PC-9 (cell line): ENCODE results near the gene UBE2C. TPM values are rescaled to one million over a fixed set of nuclear protein-coding genes. Genes with fewer than 3 reads are reported as not detected.

Experiments
- BruUV-seq: library from RNA; stranded (reverse); fragments of 400-500 nt; replicated peaks from 2 replicates; lab custom pipeline; 2021; lab: Mats Ljungman, UMichigan
- CTCF ChIA-PET: fragments of 300-600 bp; sonication (Branson Sonifier 250); formaldehyde crosslinking; loops from one replicate; lab custom pipeline; 2022; ENCODE audit warnings: antibody characterized with exemption; lab: Charles Lee
- POLR2A ChIA-PET: fragments of 300-600 bp; sonication (Branson Sonifier 250); formaldehyde crosslinking; loops from one replicate; lab custom pipeline; 2022; ENCODE audit warnings: antibody characterized with exemption; ENCODE audit not compliant: unreplicated experiment; lab: Charles Lee
- DNase-seq, 2 experiments: peaks; one replicate each; pipeline versions ENCODE4 v3.0.0 to v3.0.0-alpha.2; 2015 to 2022; ENCODE audit warnings: mixed read lengths in 1 of 2
- H2AFZ ChIP-seq: fragments of 200-600 bp; sonication (generic); 2 replicates; pipeline ENCODE4 v1.8.1; 2017; ENCODE audit warnings: antibody characterized with exemption
- H3F3A ChIP-seq: fragments of 200-600 bp; sonication (generic); 2 replicates; pipeline ENCODE4 v1.8.1; 2017; ENCODE audit warnings: antibody characterized with exemption, mild to moderate bottlenecking, low read depth; ENCODE audit not compliant: insufficient read depth
- H3K27ac ChIP-seq: fragments of 200-600 bp; sonication (generic); 2 replicates; pipeline ENCODE4 v1.6.1; 2016; ENCODE audit warnings: mixed run types
- H3K27me3 ChIP-seq: fragments of 200-600 bp; sonication (generic); 2 replicates; pipeline ENCODE4 v1.6.1; 2016; ENCODE audit warnings: low read depth, mixed run types; ENCODE audit not compliant: insufficient read depth
- H3K36me3 ChIP-seq: fragments of 200-600 bp; sonication (generic); 2 replicates; pipeline ENCODE4 v1.6.1; 2016; ENCODE audit warnings: low read depth, mixed run types
- H3K4me1 ChIP-seq: fragments of 200-600 bp; sonication (generic); replicated peaks from 2 replicates; pipeline ENCODE4 v1.6.1; 2016; ENCODE audit warnings: mixed run types; ENCODE audit not compliant: insufficient read depth
- H3K4me2 ChIP-seq: fragments of 200-600 bp; sonication (generic); 2 replicates; pipeline ENCODE4 v1.6.1; 2017; ENCODE audit warnings: mixed run types
- H3K4me3 ChIP-seq: fragments of 200-600 bp; sonication (generic); 2 replicates; pipeline ENCODE4 v1.6.1; 2016; ENCODE audit warnings: mixed run types
- H3K79me2 ChIP-seq: fragments of 200-600 bp; sonication (generic); 2 replicates; pipeline ENCODE4 v1.6.1; 2017; ENCODE audit warnings: low read depth, mixed run types
- H3K9me2 ChIP-seq: fragments of 200-600 bp; sonication (generic); 2 replicates; pipeline ENCODE4 v1.8.1; 2017; ENCODE audit warnings: mild to moderate bottlenecking; ENCODE audit not compliant: insufficient read depth
- H3K9me3 ChIP-seq: fragments of 200-600 bp; sonication (generic); 2 replicates; pipeline ENCODE4 v1.8.1; 2016; ENCODE audit warnings: low read depth; ENCODE audit not compliant: insufficient read depth
- H4K20me1 ChIP-seq: fragments of 200-600 bp; sonication (generic); 2 replicates; pipeline ENCODE4 v1.8.1; 2017; ENCODE audit not compliant: insufficient read depth
- EZH2 ChIP-seq: fragments of 200-600 bp; sonication (generic); IDR thresholded peaks from 2 replicates; pipeline ENCODE4 v1.8.0; 2017; ENCODE audit warnings: antibody characterized with exemption, low read depth
- intact Hi-C: fragments of 100-400 bp; cut with micrococcal nuclease; formaldehyde crosslinking; loops from one replicate; pipeline ENCODE4 v1.10.0; 2022; ENCODE audit not compliant: unreplicated experiment
- total RNA-seq: library from RNA; stranded (reverse); gene quantifications from 2 replicates; pipeline ENCODE4 v1.2.3, GENCODE V29; 2021
- TF ChIP-seq, protein P1 (sequence below): fragments of 200-600 bp; sonication (generic); conservative IDR thresholded peaks from 2 replicates; pipeline ENCODE4 v1.6.1; 2017; ENCODE audit warnings: mixed run types, antibody characterized with exemption, mild to moderate bottlenecking, moderate library complexity

Gene UBE2C
- total RNA-seq, 1 experiment from 2014 or later: 207 TPM

DNA sequence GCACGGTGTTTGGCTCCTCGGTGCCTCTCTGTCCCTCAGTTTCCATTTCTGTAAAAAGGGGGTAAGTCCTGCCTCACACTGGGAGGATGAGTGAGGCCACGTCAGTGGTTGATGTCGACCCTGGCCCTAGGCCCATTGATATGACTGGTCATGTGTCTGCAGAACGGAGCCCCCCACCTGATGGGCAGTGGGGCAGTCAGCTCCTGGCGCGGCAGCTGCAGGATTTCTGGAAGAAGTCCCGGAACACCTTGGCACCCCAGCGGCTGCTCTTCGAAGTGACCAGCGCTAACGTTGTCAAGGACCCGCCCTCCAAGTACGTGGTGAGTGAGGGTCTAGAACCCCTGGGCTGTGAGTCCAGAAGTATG, 22.3 kb downstream of the UBE2C start:
- no peaks in the 10 kb centered on the region for H3K27me3 ChIP-seq
- H3F3A ChIP-seq: peaks cover 36% of the 10 kb centered on the region
- DNase-seq: no peak
- peak overlapping the region; percentile 11 for H3K4me2 ChIP-seq
- ChIA-PET CTCF (no interaction called here), POLR2A (no interaction called here)
- TF ChIP-seq EZH2: no peak
- TF ChIP-seq, protein P1, sequence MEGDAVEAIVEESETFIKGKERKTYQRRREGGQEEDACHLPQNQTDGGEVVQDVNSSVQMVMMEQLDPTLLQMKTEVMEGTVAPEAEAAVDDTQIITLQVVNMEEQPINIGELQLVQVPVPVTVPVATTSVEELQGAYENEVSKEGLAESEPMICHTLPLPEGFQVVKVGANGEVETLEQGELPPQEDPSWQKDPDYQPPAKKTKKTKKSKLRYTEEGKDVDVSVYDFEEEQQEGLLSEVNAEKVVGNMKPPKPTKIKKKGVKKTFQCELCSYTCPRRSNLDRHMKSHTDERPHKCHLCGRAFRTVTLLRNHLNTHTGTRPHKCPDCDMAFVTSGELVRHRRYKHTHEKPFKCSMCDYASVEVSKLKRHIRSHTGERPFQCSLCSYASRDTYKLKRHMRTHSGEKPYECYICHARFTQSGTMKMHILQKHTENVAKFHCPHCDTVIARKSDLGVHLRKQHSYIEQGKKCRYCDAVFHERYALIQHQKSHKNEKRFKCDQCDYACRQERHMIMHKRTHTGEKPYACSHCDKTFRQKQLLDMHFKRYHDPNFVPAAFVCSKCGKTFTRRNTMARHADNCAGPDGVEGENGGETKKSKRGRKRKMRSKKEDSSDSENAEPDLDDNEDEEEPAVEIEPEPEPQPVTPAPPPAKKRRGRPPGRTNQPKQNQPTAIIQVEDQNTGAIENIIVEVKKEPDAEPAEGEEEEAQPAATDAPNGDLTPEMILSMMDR: no peak
- H3K9me3 ChIP-seq: no peaks in the 10 kb centered on the region
- intact Hi-C loops: no loop called here
- no peaks in the 10 kb centered on the region for H3K36me3 ChIP-seq
- no peaks in the 10 kb centered on the region for H4K20me1 ChIP-seq
- H2AFZ ChIP-seq: no peak overlapping the region
- H3K4me1 ChIP-seq: peaks cover 18% of the 10 kb centered on the region
- no peak overlapping the region; the same call in 1 of the 2 replicates for H3K4me3 ChIP-seq
- no peak overlapping the region for H3K27ac ChIP-seq
- TSS peak; percentile 29 for BruUV-seq
- no peaks in the 10 kb centered on the region for H3K9me2 ChIP-seq
- H3K79me2 ChIP-seq: no peaks in the 10 kb centered on the region

DNA sequence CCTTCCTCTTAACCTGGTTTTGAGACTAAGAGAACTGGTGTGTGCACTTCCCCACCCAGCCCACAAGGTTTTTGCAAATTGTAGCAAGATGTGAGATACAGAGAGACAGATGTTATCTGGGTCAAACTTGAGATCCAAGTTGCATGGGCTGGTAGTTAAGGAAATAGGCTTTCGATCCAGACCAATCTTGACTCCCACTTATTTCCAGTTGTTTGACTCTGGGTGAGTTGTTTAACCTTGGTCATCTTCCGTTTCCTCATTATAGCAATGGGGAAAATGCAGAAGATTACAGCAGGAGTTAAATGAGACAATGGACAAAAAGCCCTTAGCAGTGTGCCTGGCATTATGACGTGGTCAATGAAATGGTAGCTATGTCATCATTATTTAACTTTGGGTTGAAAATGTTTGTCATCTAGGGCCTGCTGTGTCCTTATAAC, 22.9 kb downstream of the UBE2C start:
- Histone ChIP-seq H3K4me2 (peak overlapping the region; percentile 11; the same call in 1 of the 2 replicates), H3K9me2 (no peaks in the 10 kb centered on the region), H4K20me1 (no peaks in the 10 kb centered on the region), H2AFZ (no peak overlapping the region), H3K9me3 (no peaks in the 10 kb centered on the region), H3K4me3 (no peak overlapping the region), H3F3A (peaks cover 35% of the 10 kb centered on the region), H3K36me3 (no peaks in the 10 kb centered on the region), H3K79me2 (no peaks in the 10 kb centered on the region), H3K4me1 (peaks cover 18% of the 10 kb centered on the region), H3K27me3 (no peaks in the 10 kb centered on the region), H3K27ac (no peak overlapping the region)
- BruUV-seq: no TSS peak
- CTCF ChIA-PET: no interaction called here
- intact Hi-C loops: no loop called here
- DNase-seq: no peak
- TF ChIP-seq EZH2: no peak
- TF ChIP-seq, protein P1: no peak
- POLR2A ChIA-PET: interaction anchor here (0.5 to 0.6 kb wide), 3 partner anchors 16 to 876 kb away, joined by 3 to 8 read pairs (median 4); partner anchors contain the start of gene ZSWIM1

DNA sequence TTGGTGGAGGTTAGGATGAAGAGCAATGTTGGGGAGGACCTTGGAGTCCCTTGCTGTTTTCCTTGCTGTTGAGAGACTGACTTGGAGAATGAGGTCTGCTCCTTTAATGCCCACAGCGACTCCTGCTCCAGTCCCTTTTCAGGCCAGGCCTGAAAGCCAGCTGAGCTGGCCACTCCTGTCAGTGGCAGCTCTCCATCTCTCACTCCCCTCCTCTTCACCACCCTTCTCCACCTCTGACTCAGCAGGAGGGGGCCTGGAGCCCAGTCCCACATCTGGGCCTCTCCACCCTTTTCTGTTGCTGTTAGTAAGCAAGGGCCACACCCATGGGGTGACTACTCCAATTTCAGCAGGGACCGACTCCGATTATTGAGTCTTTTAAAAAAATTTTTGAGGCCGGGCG, 23.4 kb downstream of the UBE2C start:
- Histone ChIP-seq H4K20me1 (no peaks in the 10 kb centered on the region), H2AFZ (no peak overlapping the region), H3K36me3 (no peaks in the 10 kb centered on the region), H3K4me3 (no peak overlapping the region), H3K27me3 (no peaks in the 10 kb centered on the region), H3K79me2 (no peaks in the 10 kb centered on the region), H3K4me2 (peak overlapping the region; percentile 11; the same call in 1 of the 2 replicates), H3K9me2 (no peaks in the 10 kb centered on the region), H3F3A (peaks cover 31% of the 10 kb centered on the region), H3K4me1 (peaks cover 18% of the 10 kb centered on the region), H3K27ac (no peak overlapping the region), H3K9me3 (no peaks in the 10 kb centered on the region)
- no peak for TF ChIP-seq EZH2
- TF ChIP-seq, protein P1: no peak
- BruUV-seq: no TSS peak
- POLR2A ChIA-PET: interaction anchor here (0.5 to 0.6 kb wide), 2 partner anchors 16 to 877 kb away, joined by 3 to 8 read pairs; no protein-coding TSS in a partner anchor
- intact Hi-C loops: no loop called here
- DNase-seq: peak in 1 of 2 experiments; percentile 33
- CTCF ChIA-PET: interaction anchor here (0.7 kb wide), 1 partner anchor 65 kb away, joined by 3 read pairs; no protein-coding TSS in a partner anchor
